HG02623 (cell line): Measurements from ENCODE around the gene CELA3B.
"Not testable (repeated sequence)": the region's sequence is repeated elsewhere in the genome, so short reads cannot be mapped to it uniquely, and the experiment has no call there.

Experiments
- ATAC-seq: cut with Tn5 transposase; IDR thresholded peaks from one replicate; pipeline ENCODE4 v1.9.1; 2021; ENCODE audit warnings: moderate library complexity; ENCODE audit not compliant: unreplicated experiment

Gene CELA3B

GRCh38 chr1:21942959-21943640, 33.7 kb upstream of the CELA3B start:
- not testable (repeated sequence) for ATAC-seq

- ATAC-seq, result no peak
These were observed 32.1 kb upstream of the CELA3B start for GRCh38 chr1:21944733-21945073.

GRCh38 chr1:21946836-21947587, 29.8 kb upstream of the CELA3B start:
- ATAC-seq, result no peak

- ATAC-seq, result no peak
These were observed 26.1 kb upstream of the CELA3B start for GRCh38 chr1:21950734-21951133.

- ATAC-seq, result no peak
These were observed 25.5 kb upstream of the CELA3B start for GRCh38 chr1:21951226-21951870.

GRCh38 chr1:21952786-21953520, 23.9 kb upstream of the CELA3B start:
- ATAC-seq, result no peak

- no peak for ATAC-seq
These were observed 21.8 kb upstream of the CELA3B start for GRCh38 chr1:21955058-21955457.

- no peak for ATAC-seq
These were observed 21.1 kb upstream of the CELA3B start for GRCh38 chr1:21955501-21956281.

GRCh38 chr1:21956720-21957552, 19.9 kb upstream of the CELA3B start:
- ATAC-seq, result no peak

GRCh38 chr1:21961337-21961736, 15.5 kb upstream of the CELA3B start:
- ATAC-seq, result no peak

GRCh38 chr1:21961799-21962198, 15.0 kb upstream of the CELA3B start:
- no peak for ATAC-seq

- ATAC-seq, result no peak
These were observed 13.2 kb upstream of the CELA3B start for GRCh38 chr1:21963477-21964217.

- no peak for ATAC-seq
These were observed 10.4 kb upstream of the CELA3B start for GRCh38 chr1:21966247-21967000.

- ATAC-seq, result not testable (repeated sequence)
These were observed 9.6 kb upstream of the CELA3B start for GRCh38 chr1:21967216-21967615.

GRCh38 chr1:21969066-21969465, 7.8 kb upstream of the CELA3B start:
- ATAC-seq, result not testable (repeated sequence)

- ATAC-seq, result not testable (repeated sequence)
These were observed 6.3 kb upstream of the CELA3B start for GRCh38 chr1:21970523-21970922.

GRCh38 chr1:21972973-21973441, 3.8 kb upstream of the CELA3B start:
- ATAC-seq, result not testable (repeated sequence)

- ATAC-seq, result not testable (repeated sequence)
These were observed 2.9 kb upstream of the CELA3B start for GRCh38 chr1:21973948-21974347.
